NCI-H774 (cell line): ENCODE data around the gene KANSL1.

Experiments
- DNase-seq: peaks from one replicate; lab custom pipeline; 2025; lab: John Stamatoyannopoulos, UW

Gene KANSL1

GRCh38 chr17:46166692-46167249 lies 26.5 kb downstream of the KANSL1 start:
- no peak for DNase-seq

DNA sequence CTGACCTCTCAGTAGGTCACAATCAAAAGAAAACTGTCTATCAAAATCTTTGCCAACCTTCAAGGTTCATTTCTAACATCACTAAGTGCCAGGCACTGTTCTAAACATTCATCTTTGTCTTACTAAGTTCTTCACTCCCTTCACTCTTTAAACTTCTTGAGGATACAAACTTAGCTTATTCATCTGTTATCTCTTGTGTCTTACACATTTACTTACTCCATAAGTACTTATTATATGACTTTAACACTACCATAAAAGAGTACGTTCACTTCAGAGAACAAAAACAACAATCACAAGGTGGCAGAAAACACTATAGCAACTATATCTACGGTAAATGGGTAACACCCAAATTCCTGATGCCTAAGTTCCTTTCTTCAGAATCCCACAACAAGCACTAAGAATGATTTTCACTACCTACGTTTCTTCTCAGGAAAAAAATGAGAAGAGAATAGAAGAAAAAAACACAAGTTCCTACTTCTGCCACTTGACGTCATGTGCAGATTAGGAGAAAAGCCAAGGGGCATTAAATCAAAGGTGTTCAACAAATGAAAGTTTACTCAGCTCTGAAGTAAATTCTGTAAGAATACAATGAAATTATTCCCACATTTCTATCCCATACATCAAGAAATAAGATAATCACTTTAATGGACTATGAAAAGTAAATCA lies 29.2 kb downstream of the KANSL1 start:
- no peak for DNase-seq

DNA sequence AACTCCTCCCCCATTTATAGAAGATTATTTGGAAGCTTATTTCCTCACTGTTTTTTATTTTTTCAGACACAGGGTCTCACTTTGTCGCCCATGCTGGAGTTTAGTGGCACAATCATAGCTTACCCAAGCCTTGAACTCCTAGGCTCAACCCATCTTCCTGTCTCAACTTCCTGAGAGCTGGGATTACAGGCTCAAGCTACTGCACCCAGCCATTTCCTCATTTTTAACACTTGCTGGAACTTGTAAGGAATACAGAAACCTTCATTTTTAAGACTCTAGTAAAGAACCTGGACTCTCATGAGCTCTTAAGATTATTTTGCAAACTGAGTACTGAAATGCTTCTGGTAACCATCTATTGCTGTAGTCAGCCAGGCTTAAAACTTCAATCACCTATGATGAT lies 29.9 kb downstream of the KANSL1 start:
- no peak for DNase-seq

DNA sequence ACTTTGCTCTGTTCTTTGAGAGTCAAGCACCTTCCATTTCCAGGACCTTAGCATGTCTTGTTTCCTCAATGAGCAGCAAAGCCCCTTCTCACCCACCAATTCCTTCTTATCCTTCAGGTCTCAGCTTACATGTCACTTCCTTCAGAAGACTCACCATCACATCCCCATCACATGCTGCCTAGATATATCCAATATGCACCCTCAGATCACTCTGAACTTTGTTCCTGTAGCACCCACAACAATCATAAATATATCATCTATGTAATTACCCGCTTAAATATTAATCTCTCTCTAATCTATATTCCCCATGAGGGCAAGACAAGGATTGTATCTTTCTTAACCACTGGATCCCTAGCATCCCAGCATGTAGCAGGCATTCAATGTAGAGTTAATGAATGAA lies 30.4 kb downstream of the KANSL1 start:
- DNase-seq: no peak

DNA sequence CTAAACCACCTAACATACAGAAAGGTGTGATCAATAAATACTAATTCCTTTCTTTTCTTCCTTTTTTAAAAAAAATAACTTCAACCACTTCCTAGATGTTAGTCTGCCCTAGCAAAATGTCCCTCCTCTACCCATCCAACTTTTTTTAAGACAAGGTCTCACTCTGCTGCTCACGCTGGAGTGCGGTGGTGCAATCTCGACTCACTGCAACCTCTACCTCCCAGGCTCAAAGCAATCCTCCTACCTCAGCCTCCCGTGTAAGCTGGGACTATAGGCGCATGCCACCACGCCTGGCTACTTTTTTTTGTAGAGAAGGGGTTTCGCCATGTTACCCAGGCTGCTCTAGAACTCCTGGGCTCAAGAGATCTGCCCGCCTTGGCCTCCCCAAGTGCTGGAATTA lies 33.1 kb downstream of the KANSL1 start:
- DNase-seq: no peak

DNA sequence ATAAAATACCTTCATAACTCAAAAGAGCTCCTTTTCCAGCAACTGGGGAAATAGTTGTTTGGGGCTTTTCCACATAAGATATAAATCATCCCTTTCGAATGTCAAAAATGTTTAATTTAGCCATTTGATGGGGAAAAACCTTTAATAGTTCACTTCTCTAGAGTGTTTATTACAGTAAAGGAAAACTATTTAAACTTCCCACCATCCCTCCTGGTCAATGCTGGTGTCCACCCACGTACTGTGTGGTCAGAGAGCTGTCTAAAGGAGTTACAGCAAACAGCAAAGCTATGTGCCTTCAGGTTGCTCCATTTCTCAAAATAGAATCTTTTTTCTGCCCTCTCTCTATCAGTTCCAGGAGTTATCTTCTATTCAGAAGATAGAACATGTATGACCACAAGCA lies 33.5 kb downstream of the KANSL1 start:
- no peak for DNase-seq

DNA sequence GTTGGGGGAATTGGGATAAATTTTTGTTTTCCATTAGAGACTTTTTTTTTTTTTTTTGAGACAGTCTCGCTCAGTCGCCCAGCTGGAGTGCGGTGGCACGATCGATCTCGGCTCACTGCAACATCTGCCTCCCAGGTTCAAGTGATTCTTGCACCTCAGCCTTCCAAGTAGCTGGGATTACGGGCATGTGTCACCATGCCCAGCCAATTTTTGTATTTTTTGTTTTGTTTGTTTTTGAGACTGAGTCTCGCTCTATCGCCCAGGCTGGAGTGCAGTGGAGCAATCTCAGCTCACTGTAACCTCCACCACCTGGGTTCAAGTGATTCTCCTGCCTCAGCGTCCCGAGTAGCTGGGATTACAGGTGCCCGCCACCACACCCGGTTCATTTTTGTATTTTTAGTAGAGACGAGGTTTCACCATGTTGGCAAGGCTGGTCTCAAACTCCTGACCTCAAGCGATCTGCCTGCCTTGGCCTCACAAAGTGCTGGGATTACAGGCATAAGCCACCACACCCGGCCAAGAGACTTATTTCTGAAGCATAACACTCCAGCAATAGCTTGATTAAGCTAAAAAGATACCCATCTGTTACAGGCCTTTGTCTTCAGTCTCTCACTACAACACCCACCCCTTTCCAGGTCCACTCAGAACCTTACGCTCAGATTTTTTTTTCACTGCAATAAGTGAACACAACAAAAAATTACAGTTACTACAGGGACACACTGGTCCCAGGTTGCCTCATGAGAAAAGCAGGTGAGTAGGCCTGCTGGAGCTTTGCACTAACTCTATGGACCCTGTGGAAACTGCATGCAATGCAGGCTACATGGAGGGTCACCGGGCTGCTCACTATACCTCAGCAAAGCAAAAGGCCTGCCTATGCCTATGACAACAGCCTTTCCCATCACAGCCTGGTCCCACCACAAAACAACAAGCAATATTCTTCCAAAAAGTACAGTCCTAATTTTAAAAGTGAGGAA lies 34.6 kb downstream of the KANSL1 start:
- peak; percentile 21 for DNase-seq

DNA sequence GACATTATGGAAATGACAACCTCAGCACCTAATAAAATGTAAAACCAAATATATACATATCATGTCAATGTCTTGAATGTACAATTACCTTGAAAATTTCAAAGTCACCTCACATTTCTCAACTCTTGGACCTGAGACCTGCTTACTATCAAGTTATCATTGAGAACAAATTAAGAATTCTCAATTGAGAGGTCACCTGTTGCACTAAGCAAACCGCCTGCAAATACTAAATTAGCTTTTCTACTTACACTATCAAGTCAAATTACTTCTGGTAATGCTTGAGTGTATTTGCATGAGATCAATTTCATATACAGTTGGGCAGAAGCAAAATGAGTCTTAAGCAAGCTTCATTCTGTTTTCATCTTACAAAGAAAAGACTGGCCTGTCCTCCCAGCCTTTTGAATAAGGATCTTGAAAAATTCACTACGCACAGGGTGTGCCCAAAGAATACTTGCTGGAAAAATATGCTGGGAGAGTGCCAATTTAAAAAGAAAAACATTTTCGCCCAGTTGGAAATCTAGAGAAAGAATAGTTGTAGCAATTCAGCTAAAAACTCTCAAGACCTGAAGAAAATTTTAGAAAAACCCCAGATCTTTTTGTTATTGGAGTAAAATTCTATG lies 35.7 kb downstream of the KANSL1 start:
- DNase-seq: no peak

GRCh38 chr17:46154151-46154816 lies 38.9 kb downstream of the KANSL1 start:
- no peak for DNase-seq

DNA sequence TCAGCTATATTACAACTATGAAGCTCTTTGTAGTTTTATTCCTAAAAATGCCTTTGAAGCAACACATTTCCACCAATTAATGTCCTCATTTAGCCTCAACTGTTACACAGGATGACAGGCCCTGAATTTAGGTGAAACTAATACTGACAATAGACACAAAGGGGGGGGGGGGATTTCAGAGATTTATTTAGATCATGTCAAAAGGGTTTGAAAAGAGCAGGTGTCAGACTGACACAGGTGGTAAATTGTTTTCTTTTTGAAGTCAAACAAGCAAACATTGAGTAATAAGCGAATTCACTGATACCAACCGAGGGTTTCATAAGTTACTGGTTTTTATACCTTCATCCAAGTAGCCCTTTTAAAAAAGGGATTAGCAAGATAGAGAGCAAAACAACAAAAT lies 40.8 kb downstream of the KANSL1 start:
- peak; percentile 82 for DNase-seq

- no peak for DNase-seq
Observed at GRCh38 chr17:46151762-46152161, 41.5 kb downstream of the KANSL1 start.

DNA sequence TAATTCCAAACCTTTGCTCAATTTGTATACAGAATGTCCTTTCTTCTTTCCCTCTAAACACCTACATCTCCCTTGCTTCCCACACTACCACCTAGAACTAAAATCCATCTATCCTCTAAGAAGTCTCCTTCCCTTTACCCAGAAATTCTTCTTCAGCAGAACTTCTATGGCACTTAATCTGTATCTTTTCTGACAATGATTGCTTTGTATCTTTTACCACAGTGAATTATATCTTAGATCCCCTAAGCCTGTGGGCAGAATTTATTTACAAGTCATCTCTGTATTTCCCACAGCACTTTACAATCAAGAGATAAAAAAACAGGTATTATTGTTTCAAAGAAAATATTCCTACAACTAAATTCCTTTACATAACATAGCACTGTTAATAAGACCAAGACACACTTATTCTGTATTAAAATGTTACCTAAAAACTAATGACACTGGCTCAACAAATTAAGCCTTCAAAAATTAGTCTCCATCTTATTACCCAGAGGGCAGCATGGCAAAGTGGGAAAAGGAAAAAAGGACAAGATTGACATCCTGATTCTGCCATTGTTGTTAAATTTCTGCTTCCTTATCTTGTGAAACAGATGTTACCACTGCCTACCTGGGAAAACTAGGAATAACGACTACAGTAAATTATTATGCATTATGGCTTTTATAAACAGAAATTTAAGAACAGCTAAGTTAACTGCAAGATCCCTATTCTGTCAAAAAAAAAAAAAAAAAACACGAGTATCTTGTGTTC lies 42.8 kb downstream of the KANSL1 start:
- no peak for DNase-seq

DNA sequence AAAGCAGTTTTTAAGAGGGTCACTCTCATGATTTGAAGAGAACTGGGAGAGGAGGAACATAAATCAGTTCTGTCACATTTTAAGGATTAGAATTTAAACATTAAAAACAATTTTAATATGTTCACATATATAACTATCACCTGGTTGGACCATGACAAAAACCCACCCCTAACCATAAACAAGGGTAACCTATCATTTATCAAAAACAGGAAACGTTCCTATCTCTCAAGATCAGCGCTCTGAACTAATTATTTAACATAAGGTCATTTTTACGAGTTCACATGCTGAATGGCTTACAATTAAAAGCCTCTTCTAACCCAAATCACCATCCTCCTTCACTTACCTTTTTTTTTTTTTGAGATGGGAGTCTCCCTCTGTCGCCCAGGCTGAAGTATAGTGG lies 45.0 kb downstream of the KANSL1 start:
- no peak for DNase-seq

DNA sequence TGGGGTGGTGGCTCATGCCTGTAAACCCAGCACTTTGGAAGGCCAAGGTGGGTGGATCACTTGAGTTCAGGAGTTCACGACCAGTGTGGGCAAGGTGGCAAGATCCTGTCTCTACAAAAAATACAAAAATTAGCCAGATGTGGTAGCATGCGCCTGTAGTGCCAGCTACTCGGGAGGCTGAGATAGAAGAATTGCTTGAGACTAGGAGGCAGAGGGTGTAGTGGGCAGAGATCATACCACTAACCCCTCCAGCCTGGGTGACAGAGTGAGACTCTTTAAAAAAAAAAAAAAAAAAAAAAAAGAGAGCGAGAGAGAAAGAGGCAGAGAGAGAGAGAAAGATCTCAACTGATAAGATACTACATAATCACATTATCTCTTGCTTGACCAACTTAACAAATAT lies 45.9 kb downstream of the KANSL1 start:
- no peak for DNase-seq

- DNase-seq: no peak
Observed at GRCh38 chr17:46144246-46144645, 49.0 kb downstream of the KANSL1 start.

DNA sequence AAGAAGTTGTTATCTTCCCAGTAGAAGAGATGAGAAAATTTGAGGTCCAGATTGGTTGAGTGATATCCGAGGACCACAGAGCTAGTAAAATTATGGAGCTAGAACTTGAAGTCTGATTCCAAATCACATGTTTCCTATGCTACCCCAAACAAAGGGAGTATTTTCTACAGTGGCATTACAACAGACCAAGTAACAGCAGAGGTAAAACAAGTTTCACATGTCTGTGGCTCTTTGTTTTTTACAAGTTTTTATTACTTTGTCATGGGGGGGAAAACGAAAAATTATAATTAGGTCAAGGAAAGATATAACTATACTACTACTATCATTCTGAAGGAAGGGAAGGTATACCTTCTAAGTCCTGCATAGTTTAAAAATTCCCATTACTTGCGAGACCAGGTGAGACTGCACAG lies 49.4 kb downstream of the KANSL1 start:
- no peak for DNase-seq

DNA sequence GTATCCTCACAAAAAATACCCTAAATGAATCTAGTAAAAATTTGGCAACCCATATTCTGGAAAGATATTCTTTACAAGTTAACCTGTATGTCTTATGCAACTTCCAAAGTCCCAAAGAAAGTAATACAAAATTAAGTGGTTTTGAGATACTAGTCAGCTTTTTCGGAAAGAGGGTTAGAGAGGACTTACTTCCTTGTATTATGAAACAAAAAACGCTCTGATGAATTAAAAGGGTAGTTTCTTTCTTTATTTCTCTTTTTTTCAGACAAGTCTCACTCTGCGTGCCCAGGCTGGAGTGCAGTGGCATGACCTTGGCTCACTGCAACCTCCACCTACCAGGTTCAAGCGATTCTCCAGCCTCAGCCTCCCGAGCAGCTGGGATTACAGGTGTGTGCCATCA lies 51.6 kb downstream of the KANSL1 start:
- DNase-seq: no peak

- DNase-seq: no peak
Observed at GRCh38 chr17:46140645-46141197, 52.5 kb downstream of the KANSL1 start.

GRCh38 chr17:46139432-46140210 lies 53.6 kb downstream of the KANSL1 start:
- no peak for DNase-seq

DNA sequence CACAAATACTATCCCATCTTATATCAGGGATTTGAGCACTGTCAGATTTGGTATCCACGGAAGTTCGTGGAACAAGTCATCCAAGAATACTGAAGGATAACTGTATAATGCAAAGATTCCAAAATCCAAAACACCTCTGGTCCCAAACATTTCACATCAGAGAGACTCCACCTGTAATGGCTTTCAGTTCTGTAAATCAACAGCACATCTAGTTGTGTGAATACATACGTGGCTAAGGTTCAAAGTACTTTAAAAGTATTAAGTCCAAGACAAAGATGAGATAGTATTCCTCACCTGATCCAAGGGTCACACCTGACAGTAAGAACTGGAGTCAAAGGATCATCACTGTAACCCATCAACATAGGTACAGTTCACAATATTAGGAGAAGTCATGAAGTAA lies 54.8 kb downstream of the KANSL1 start:
- DNase-seq: no peak
